Activated CD4-positive, CD25-positive, alpha-beta regulatory T cell (primary cell): ENCODE measurements around the gene ARHGEF17.

Source experiments
- DNase-seq, 4 experiments: peaks; one replicate each; lab custom pipeline; 2025; lab: John Stamatoyannopoulos, UW

ARHGEF17 gene

DNA sequence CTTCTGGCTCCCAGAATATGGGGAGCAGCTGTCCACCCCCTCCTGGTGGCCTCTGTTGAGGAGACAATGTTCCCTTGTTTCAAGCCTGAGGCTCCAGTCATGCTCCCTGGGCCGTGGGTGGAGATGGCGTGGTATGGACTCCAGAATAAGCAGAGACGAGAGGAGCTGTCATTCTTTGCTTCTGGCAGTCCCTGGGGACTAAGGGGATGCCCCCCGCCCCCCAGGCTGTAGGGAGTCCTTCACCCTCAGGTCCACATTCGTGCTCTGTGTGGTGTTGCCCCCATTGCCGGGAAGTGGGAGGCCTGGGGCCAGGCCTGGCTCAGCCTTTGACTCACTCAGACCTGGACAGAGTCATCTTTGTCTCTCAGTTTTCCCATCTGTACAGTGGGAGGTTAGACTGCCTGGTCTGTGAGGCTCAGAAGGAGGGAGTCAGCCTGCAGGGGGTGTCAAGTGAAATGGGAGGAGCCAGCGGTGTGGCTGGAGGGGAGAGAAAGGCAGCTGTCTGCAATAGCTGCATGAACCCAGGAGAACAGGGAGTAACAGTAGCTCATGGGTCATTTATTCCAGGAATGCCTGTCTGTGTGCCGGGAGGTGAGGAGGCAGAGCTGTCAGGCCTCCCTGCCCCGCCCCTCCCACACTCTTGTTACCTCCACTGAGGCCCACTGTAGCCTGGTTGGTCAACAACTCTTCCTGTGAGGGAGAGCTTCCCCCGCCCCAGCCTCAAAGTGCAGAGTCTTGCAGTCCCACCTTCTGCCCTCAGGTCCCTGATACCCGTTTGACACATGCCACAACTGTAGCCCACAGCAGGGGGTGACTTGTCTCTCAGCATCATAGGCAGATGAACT, 6.3 kb downstream of the ARHGEF17 start:
- DNase-seq: no peak

DNA sequence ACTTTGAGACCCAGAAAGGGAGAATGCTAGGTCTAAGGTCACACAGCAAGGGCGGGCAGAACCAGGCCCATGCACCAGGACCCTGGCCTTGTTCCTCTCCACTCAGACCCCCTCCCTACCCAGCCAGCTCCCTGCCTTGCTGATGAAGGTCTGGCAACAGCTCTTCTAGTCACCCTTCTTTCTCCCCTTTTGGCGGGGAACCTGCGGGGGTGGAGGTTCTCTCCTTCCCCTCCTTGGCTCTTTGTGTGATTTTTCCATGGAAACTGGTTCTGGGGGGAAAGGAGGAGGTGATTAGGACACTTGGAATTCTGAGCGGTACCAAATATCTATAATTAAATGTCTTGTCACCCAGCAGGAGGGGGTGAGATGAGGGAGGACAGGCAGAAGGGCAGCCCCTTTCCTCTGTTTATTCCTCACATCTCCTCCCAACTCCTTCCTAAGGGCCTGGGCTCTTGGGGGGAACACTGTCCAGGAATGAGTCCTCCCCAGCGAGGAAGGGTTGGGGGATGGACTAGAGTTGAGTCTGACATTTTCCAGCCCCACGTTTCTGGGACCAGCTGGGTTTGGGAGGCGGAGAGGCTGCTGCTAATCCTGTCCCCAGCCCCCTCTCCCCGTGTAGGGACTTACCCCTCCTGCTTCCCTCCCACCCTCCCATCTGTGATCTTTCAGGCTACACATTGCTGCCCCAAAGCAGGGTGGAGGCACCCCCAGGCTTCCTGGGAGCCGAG, 7.4 kb downstream of the ARHGEF17 start:
- DNase-seq: no peak

GRCh38 chr11:73316422-73316821, 8.3 kb downstream of the ARHGEF17 start:
- DNase-seq: no peak

- DNase-seq: no peak
These were observed 9.3 kb downstream of the ARHGEF17 start for GRCh38 chr11:73317373-73317772.

GRCh38 chr11:73317803-73318202, 9.7 kb downstream of the ARHGEF17 start:
- no peak for DNase-seq

- DNase-seq: no peak
These were observed 10.5 kb downstream of the ARHGEF17 start for GRCh38 chr11:73318501-73319011.

- no peak for DNase-seq
These were observed 12.9 kb downstream of the ARHGEF17 start for GRCh38 chr11:73320763-73321603.

DNA sequence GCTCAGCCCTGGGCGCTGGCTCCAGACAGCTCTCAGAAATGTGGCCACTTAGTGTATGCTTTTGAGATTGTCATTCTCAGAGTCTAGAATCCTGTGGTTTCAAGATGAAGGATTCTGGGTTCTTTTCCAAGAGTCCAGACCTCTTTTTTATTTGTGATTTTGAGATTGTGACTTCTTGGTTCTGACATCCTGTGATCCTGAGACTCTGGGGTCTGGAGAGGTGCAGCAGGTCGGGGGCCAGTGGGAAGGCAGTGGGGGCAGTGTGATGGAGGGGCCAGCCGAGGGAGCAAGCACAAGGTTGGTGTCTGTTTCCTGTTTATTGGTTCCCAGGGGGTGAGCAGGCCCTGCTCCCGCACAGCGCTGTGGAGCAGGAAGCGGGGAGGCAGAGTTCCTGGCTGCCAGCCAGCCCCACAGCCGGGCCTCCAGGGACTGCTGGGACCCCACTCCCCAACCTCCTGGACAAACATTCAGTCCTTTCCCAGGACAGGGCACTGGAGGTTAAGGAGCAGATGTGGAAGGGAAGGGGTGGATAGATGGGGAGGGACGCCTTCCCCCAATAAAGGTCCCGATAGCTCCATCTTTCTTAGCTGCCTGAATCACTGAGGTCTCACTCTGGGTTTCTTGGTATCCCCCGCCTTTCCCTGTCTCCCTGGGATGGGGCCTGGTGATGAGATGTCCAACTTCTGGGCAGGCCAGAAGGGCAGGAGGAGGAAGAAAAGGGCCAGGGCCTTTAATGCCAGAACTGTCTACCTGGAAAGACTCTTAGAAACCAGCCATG, 13.7 kb downstream of the ARHGEF17 start:
- no peak for DNase-seq

- DNase-seq: no peak
These were observed 14.6 kb downstream of the ARHGEF17 start for GRCh38 chr11:73322382-73323306.

DNA sequence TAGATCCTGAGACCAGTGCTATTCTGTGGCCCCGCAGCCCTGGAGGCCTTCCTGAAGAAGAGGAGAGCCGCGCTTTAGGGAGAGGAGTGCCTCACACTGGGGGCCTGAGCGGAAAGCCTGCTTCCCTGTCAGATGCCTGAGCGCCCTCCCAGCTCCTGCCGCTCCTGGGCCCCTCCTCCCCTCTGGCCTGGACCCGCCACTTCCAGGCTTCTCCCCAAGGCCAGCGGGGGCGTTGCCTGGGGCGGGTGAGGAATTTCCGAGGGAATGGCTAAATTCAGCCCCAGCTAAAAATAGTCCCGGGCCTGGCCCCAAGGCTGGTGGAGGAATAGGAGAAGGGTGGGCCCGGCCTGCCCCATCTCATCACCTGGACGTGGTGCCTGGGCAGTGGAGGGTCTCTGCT, 15.4 kb downstream of the ARHGEF17 start:
- DNase-seq: no peak

- DNase-seq: no peak
These were observed 16.0 kb downstream of the ARHGEF17 start for GRCh38 chr11:73324116-73324515.

DNA sequence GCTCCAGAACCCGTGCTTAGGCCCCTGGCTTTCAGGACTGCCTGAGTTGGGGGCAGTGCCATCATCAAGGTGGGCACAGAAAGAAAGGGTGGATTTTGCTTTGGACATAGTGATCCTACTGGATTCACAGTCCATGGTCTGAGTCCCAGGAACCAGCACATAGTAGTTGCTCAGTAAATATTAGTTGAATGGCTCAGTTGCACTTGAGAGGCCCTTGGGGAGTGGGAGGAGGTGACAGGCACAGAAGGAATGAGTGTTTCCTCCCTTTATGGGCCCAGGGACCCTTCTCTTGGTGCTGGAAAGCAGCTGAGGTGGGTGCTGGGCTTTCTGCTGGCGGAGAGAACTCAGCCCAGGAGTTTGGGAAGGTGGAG, 16.6 kb downstream of the ARHGEF17 start:
- no peak for DNase-seq

- no peak for DNase-seq
These were observed 17.2 kb downstream of the ARHGEF17 start for GRCh38 chr11:73325036-73325981.

DNA sequence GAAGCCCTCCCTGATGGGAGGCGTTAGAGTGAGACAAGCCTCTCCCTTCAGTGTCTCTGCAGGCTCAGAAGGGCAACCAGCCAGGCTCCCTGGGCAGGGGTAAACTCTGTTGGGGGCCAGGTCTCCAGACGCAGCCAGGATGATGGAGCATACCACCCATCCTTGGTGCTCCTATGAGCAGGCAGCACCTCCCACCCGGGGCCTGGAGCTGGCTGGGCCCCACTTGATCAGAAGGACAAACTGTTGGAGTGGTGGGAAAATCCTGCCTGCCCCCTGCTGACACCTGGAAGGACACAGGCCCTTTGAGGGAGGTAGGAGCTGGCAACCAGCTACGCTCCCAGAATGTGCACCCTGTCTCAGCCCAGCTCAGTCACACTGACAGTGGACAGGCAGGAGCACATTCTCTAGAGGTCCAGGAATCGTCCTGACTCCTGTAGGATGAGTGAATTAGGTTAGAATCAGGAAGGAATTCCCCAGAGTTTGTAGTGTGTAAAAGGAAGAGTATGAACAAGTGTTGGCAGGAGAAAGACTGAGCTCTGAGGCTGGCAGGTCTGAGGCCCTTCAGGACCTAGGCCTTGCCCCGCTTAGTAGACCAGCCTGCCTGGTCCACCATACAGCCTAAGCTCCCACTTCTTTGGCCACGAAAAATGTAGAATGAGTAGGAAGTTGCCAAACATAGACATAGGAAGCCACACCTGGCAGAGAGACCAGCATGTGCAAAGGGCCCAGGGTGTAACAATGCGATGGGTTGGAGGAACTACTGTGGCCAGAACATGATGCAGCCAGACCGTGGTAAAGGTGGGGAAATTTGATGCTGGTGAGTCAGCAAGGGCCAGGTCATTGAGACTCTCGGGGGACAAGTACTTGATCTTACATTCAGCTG, 19.1 kb downstream of the ARHGEF17 start:
- DNase-seq: no peak

DNA sequence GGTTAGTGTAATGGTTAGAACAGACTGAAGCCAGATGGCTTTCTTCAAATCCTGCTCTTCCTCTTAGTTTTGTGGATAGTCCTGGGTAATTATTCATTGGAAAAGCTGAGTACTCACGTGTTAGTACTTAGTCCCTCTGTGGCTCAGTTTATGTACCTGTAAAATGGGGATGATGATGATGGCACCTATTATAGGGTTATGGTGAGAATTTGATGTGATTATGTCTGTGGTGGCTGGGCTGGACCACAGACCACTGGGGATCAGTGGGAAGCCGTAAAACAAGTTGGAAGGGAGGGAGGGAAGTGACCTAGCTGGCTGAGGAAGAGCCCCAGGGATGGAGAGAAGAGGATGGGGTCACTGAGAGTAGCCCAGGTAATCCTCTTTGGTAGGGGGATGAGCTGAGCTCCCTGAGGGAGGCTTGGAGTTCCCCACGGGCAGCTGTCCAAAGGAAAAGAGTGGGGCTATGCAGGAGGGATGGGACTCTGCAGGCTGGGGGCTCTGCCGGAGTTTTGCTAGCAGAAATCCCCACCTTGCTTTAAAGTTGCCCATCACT, 19.8 kb downstream of the ARHGEF17 start:
- DNase-seq: no peak

DNA sequence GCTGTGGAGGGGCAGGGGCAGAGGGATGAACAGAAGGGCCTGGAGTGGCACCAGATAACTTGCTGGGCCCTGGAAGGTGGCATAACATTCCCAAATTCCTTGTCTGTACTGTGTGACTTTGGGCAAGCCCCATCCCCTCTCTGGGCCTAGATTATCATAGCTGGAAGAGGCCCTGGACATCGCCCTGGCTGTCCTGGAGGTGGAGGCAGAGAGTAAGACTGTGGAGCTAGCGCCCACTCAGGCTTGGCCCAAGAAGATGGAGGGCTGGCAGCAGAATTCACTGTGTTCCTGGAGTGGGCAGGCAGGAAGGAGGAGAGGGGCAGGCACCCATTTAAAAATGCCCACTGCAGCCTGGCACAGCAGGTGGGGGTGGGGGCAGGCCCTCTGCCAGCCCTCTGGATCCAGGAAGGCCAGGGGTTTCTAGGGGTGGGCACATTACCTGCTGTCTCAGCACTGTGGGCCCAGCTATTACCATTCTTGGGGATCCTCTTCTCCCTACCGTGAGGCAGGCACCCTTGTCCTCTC, 22.6 kb downstream of the ARHGEF17 start:
- no peak for DNase-seq

GRCh38 chr11:73331138-73331916, 23.3 kb downstream of the ARHGEF17 start:
- no peak for DNase-seq
